HEK293T (cell line): ENCODE results near the gene EPHB1.
"Not testable (repeated sequence)": the region's sequence is repeated elsewhere in the genome, so short reads cannot be mapped to it uniquely, and the experiment has no call there.

Experiments used
- CTCF ChIA-PET: fragments of 350-600 bp; formaldehyde crosslinking; extraction: SDS; loops from one replicate; lab custom pipeline; 2021; ENCODE audit warnings: antibody characterized with exemption, inconsistent platforms; lab: Yijun Ruan, JAX
- POLR2A ChIA-PET: fragments of 350-600 bp; formaldehyde crosslinking; extraction: SDS; loops from one replicate; lab custom pipeline; 2020; ENCODE audit warnings: antibody characterized with exemption, inconsistent platforms; lab: Yijun Ruan, JAX
- DNase-seq: peaks from one replicate; pipeline ENCODE4 v3.0.0; 2012; ENCODE audit warnings: mixed read lengths; ENCODE audit errors: extremely low spot score
- ARNT ChIP-seq: fragments of 450-650 bp; IDR thresholded peaks from 2 replicates; pipeline ENCODE4 v1.6.1; 2017; ENCODE audit warnings: mild to moderate bottlenecking
- BHLHE40 ChIP-seq: fragments of 450-650 bp; IDR thresholded peaks from 2 replicates; pipeline ENCODE4 v1.6.1; 2016; ENCODE audit warnings: mild to moderate bottlenecking, moderate library complexity, borderline replicate concordance
- CTBP1 ChIP-seq: fragments of 450-650 bp; IDR thresholded peaks from 2 replicates; pipeline ENCODE4 v1.6.1; 2016; ENCODE audit warnings: borderline replicate concordance
- ELF4 ChIP-seq: fragments of 450-650 bp; IDR thresholded peaks from 2 replicates; pipeline ENCODE4 v1.6.1; 2017; ENCODE audit warnings: antibody characterized with exemption
- FOXA1 ChIP-seq: fragments of 450-650 bp; IDR thresholded peaks from 2 replicates; pipeline ENCODE4 v1.6.1; 2016; ENCODE audit warnings: mild to moderate bottlenecking
- FOXK2 ChIP-seq: fragments of 450-650 bp; IDR thresholded peaks from 2 replicates; pipeline ENCODE4 v1.6.1; 2016; ENCODE audit warnings: mild to moderate bottlenecking
- FOXM1 ChIP-seq: fragments of 450-650 bp; IDR thresholded peaks from 2 replicates; pipeline ENCODE4 v1.6.1; 2017; ENCODE audit warnings: mild to moderate bottlenecking, borderline replicate concordance
- HDGF ChIP-seq: fragments of 450-650 bp; IDR thresholded peaks from 2 replicates; pipeline ENCODE4 v1.6.1; 2017; ENCODE audit warnings: antibody characterized with exemption, borderline replicate concordance
- L3MBTL2 ChIP-seq: fragments of 450-650 bp; conservative IDR thresholded peaks from 2 replicates; pipeline ENCODE4 v1.6.1; 2016; ENCODE audit warnings: mild to moderate bottlenecking
- LEF1 ChIP-seq: fragments of 450-650 bp; IDR thresholded peaks from 2 replicates; pipeline ENCODE4 v1.6.1; 2017; ENCODE audit warnings: mild to moderate bottlenecking, borderline replicate concordance
- NFRKB ChIP-seq: fragments of 450-650 bp; IDR thresholded peaks from 2 replicates; pipeline ENCODE4 v1.6.1; 2016; ENCODE audit warnings: mild to moderate bottlenecking, moderate library complexity
- PKNOX1 ChIP-seq: fragments of 450-650 bp; IDR thresholded peaks from 2 replicates; pipeline ENCODE4 v1.6.1; 2016
- SP1 ChIP-seq: fragments of 450-650 bp; IDR thresholded peaks from 2 replicates; pipeline ENCODE4 v1.6.1; 2017
- SUZ12 ChIP-seq: fragments of 450-650 bp; IDR thresholded peaks from 2 replicates; pipeline ENCODE4 v1.6.1; 2016; ENCODE audit warnings: mild to moderate bottlenecking
- TARDBP ChIP-seq: fragments of 450-650 bp; IDR thresholded peaks from 2 replicates; pipeline ENCODE4 v1.6.1; 2016
- ZNF384 ChIP-seq: fragments of 450-650 bp; IDR thresholded peaks from 2 replicates; pipeline ENCODE4 v1.6.1; 2016

Gene EPHB1

GRCh38 chr3:134970895-134971294 lies 175.8 kb downstream of the EPHB1 start:
- ChIA-PET POLR2A (no interaction called here), CTCF (interaction anchor here (1.1 kb wide), 1 partner anchor 132 kb away, joined by 3 read pairs; no protein-coding TSS in a partner anchor)
- no peak for DNase-seq
- TF ChIP-seq LEF1: no peak
- TF ChIP-seq FOXK2: no peak
- no peak for TF ChIP-seq HDGF
- TF ChIP-seq TARDBP: no peak
- TF ChIP-seq SUZ12: no peak
- no peak for TF ChIP-seq L3MBTL2
- TF ChIP-seq ARNT: no peak
- no peak for TF ChIP-seq ELF4
- no peak for TF ChIP-seq FOXM1
- TF ChIP-seq SP1: no peak
- TF ChIP-seq CTBP1: no peak
- no peak for TF ChIP-seq BHLHE40

- no peak for DNase-seq
- POLR2A ChIA-PET: no interaction called here
- TF ChIP-seq ZNF384 (no peak), TARDBP (no peak), FOXM1 (no peak), ELF4 (no peak), NFRKB (no peak), CTBP1 (no peak)
- CTCF ChIA-PET: interaction anchor here (1.1 kb wide), 1 partner anchor 133 kb away, joined by 3 read pairs; no protein-coding TSS in a partner anchor
Observed at GRCh38 chr3:134971306-134971705, 176.2 kb downstream of the EPHB1 start.

DNA sequence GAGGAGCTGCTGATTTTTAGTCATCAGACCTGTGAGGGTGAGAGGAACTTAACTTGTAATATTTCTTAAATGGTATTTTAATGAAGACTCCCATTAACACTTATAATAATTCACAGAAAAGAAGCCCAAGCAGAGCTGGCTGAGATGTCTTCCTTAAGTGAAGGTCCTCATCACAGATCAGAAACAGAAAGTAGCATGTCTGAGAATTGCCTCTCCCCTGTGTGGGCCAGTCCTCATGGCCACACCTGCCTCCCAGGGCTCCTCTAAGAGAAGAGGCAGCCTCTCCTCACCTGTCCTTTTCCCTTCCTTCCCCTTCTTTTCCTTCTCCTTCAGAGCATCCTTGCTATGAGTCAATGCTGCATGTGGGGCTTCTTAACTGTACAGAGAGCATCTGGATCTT lies 176.8 kb downstream of the EPHB1 start:
- CTCF ChIA-PET: interaction anchor here (1.1 kb wide), 1 partner anchor 133 kb away, joined by 3 read pairs; no protein-coding TSS in a partner anchor
- POLR2A ChIA-PET, DNase-seq: not testable (repeated sequence)

GRCh38 chr3:134972836-134973455 lies 177.9 kb downstream of the EPHB1 start:
- ChIA-PET POLR2A (no interaction called here), CTCF (no interaction called here)
- TF ChIP-seq HDGF: no peak
- TF ChIP-seq SP1: no peak
- TF ChIP-seq FOXA1: no peak
- TF ChIP-seq ELF4: no peak
- no peak for DNase-seq

- no peak for TF ChIP-seq PKNOX1
- no peak for TF ChIP-seq FOXK2
- TF ChIP-seq ZNF384: no peak
- TF ChIP-seq FOXM1: no peak
- TF ChIP-seq SUZ12: no peak
- no peak for TF ChIP-seq BHLHE40
- no peak for TF ChIP-seq ARNT
- TF ChIP-seq L3MBTL2: no peak
- TF ChIP-seq ELF4: no peak
- no peak for TF ChIP-seq LEF1
- no peak for TF ChIP-seq FOXA1
- TF ChIP-seq NFRKB: no peak
- no peak for TF ChIP-seq CTBP1
- POLR2A ChIA-PET: no interaction called here
- DNase-seq: no peak
- CTCF ChIA-PET: no interaction called here
Observed at GRCh38 chr3:134974624-134975023, 179.6 kb downstream of the EPHB1 start.

- TF ChIP-seq FOXM1: no peak
- TF ChIP-seq FOXK2: no peak
- TF ChIP-seq HDGF: no peak
- no peak for TF ChIP-seq BHLHE40
- TF ChIP-seq FOXA1: no peak
- no peak for TF ChIP-seq PKNOX1
- ChIA-PET POLR2A (no interaction called here), CTCF (no interaction called here)
- DNase-seq: no peak
Observed at GRCh38 chr3:134976948-134977347, 181.9 kb downstream of the EPHB1 start.

GRCh38 chr3:134978658-134979057 lies 183.6 kb downstream of the EPHB1 start:
- no peak for DNase-seq
- POLR2A ChIA-PET: no interaction called here
- TF ChIP-seq FOXA1 (no peak), LEF1 (no peak), ARNT (no peak), FOXM1 (no peak), TARDBP (no peak), FOXK2 (no peak), L3MBTL2 (no peak), ZNF384 (no peak), ELF4 (no peak), BHLHE40 (no peak), HDGF (no peak), SP1 (no peak), CTBP1 (no peak), PKNOX1 (no peak), SUZ12 (no peak), NFRKB (no peak)
- CTCF ChIA-PET: no interaction called here
